ENCODE results near the gene DSC3. TPM values are rescaled to one million over a fixed set of nuclear protein-coding genes. Genes with fewer than 3 reads are reported as not detected.

The DSC3 gene
- 129 and 148 TPM in 2 replicates for total RNA-seq

DNA sequence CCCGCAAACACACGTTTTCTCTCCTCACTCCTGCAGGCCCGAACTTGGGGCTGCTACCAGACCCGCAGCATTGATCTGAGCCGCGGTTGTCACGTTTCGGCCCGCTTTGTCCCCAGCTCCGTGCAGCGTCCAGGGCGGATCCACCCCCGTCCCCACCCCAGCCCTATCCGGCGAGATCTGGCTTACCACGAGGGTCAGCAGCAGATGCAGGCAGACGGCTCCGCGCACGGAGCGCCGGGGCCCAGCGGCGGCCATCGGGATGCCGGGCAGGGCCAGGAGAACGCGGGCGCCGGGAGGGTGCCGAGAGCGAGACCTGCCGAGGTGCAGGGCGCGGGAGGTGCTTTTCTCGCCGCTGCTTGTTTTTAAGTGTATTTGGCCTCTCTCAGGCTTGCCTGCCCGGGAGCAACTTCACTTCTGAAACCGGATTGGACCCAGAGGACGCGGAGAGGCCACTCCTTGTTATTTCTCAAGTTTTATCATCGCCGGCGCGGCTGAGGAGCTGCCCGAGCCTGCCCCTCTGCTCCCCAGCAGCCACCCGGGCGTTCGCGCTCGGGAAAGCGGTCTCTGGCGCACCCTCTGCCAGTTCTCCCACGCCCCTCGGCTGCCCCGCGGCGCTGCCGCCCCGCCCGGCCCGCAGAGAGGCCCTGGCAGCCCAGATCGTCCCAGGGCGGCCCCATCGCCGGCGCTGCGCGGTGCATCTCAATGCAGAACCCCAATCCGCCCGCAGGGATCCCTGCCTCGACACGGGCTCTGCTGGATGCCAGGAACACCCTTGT, at the start of gene DSC3:
DSC3 (minus strand) TSS at position 337 of the 776 bp plus-strand sequence; CDS start at position 255, 82 bp downstream.

Other genes starting within 250 kb of the DSC3 start
- 90.3 and 116 TPM in 2 replicates for gene DSC2, start 59.7 kb upstream of the DSC3 start, total RNA-seq
- gene DSC1, start 120.1 kb upstream of the DSC3 start, total RNA-seq: 0.05 and 0.28 TPM in 2 replicates